Effector memory CD4-positive, alpha-beta T cell (primary cell): ENCODE measurements around the gene ZNF697.
A peak's percentile ranks its signal among the peaks of the same experiment; 100 is the strongest.
"Not testable (repeated sequence)": the region's sequence is repeated elsewhere in the genome, so short reads cannot be mapped to it uniquely, and the experiment has no call there.

ENCODE experiments used
- DNase-seq, 3 donors: peaks; one replicate each; pipeline ENCODE4 v3.0.0-alpha.2; 2020
- H3K27ac ChIP-seq: 2 replicates; pipeline ENCODE4 v1.7.0; 2013; ENCODE audit warnings: mild to moderate bottlenecking, low read length, moderate library complexity; ENCODE audit not compliant: insufficient read depth, poor library complexity, severe bottlenecking
- H3K27me3 ChIP-seq: replicated peaks from 2 replicates; pipeline ENCODE4 v1.7.0; 2013; ENCODE audit warnings: mild to moderate bottlenecking, low read length; ENCODE audit not compliant: insufficient read depth, control insufficient read depth, poor library complexity, severe bottlenecking
- H3K36me3 ChIP-seq: 2 replicates; pipeline ENCODE4 v1.7.0; 2013; ENCODE audit warnings: mild to moderate bottlenecking, low read length, moderate library complexity; ENCODE audit not compliant: control insufficient read depth, insufficient read depth
- H3K4me1 ChIP-seq: 2 replicates; pipeline ENCODE4 v1.7.0; 2013; ENCODE audit warnings: low read length, mild to moderate bottlenecking; ENCODE audit not compliant: control insufficient read depth, insufficient read depth, poor library complexity, severe bottlenecking
- H3K4me3 ChIP-seq: 2 replicates; pipeline ENCODE4 v1.7.0; 2013; ENCODE audit warnings: low read length, low read depth, mild to moderate bottlenecking; ENCODE audit not compliant: insufficient read depth, poor library complexity, severe bottlenecking
- H3K9me3 ChIP-seq: 2 replicates; pipeline ENCODE4 v1.7.0; 2013; ENCODE audit warnings: mild to moderate bottlenecking, low read length, moderate library complexity; ENCODE audit not compliant: control insufficient read depth

ZNF697 gene

DNA sequence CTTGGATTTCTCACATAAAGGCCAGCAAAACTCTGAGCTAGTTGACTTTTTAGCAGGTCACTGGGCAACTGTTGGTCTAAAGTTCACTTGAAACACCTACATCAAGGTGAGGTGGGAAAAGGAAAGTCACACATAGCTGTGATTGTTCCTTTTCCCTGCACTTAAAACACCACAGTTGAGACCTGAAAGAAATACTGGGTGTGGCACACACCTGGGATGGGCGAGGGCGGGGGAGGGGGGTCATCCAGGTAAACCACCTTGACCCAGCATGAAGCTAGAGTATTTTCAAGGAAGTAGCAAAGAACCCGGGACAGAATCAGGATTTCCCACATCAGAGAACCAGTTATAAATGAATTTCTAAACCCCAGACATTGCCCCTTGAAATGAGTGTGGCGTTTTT is 26.4 kb downstream of the ZNF697 start:
- Histone ChIP-seq H3K4me1 (no peaks in the 10 kb centered on the region), H3K9me3 (no peaks in the 10 kb centered on the region), H3K27me3 (no peaks in the 10 kb centered on the region), H3K4me3 (no peak overlapping the region), H3K36me3 (no peaks in the 10 kb centered on the region), H3K27ac (no peak overlapping the region)
- no peak for DNase-seq

DNA sequence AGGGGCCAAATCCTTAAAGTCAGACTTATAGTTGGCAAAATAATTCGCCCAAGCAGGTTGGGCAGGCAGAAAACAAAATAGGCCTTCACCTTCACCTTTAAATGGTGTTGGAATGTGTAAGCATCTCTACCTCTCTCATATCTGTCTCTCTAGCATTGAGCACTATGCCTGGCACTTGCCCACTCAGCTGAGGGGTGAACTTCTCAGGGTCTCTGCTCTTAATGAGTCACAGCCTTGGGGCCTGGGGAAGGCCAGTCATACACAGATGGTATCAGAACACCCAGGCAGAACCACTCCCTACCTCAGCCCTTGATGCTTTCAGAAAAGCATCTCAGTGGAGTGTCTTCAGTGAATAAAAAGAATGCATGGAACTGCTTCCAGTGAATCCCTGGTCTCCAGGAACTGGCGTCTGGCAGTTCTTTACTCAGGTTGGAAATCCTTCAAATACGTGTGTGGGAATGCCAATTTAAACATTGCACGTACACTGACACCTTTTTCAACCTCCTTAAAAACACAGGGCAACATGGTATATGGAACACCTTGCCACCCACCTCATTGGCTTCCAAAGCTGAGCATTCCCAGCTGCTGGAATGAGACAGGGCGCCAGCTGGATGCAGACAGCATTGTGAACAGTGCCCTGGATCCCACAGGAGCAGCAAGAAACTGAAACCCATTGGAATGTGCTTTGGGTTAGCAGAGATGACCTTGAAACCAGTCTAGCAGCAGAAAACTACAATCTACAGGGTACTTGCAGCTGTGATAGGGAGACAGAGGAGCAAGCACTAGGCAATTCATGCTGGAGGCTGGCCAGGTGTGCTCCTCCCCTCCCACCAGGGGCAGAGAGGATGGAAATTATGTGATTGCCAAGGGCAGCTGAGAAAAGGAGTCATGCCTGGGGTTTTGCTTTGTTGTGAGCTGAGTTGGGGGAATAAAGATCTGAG is 30.0 kb downstream of the ZNF697 start:
- no peaks in the 10 kb centered on the region for H3K4me1 ChIP-seq
- no peaks in the 10 kb centered on the region for H3K9me3 ChIP-seq
- no peak overlapping the region for H3K27ac ChIP-seq
- no peaks in the 10 kb centered on the region for H3K36me3 ChIP-seq
- H3K4me3 ChIP-seq, result no peak overlapping the region
- DNase-seq, result no peak
- H3K27me3 ChIP-seq, result no peaks in the 10 kb centered on the region

GRCh38 chr1:119616748-119617147 is 31.3 kb downstream of the ZNF697 start:
- not testable (repeated sequence) for H3K36me3 ChIP-seq, H3K9me3 ChIP-seq, H3K4me1 ChIP-seq, H3K27me3 ChIP-seq, H3K27ac ChIP-seq, DNase-seq, H3K4me3 ChIP-seq

DNA sequence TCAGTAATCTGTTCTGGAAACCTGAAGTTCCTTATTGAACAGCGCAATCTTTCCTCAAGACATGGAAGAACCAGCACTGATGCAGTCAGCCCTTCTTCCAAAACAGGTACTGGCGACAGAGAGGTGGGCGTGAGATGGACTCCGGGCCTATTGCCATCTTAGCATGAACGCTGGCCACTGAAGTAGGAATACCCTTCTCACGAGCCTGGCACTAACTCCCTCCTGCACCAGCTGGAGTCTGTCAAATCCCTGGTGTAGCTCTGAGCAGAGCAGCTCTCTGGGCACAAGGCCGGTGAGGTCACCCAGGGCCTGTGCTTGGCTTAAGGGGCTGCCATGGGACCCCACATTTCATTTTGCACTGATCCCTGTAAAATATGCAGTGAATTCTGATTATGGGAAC is 33.0 kb downstream of the ZNF697 start:
- H3K9me3 ChIP-seq, H3K4me1 ChIP-seq, H3K4me3 ChIP-seq, H3K27ac ChIP-seq, H3K36me3 ChIP-seq, H3K27me3 ChIP-seq, DNase-seq: not testable (repeated sequence)

DNA sequence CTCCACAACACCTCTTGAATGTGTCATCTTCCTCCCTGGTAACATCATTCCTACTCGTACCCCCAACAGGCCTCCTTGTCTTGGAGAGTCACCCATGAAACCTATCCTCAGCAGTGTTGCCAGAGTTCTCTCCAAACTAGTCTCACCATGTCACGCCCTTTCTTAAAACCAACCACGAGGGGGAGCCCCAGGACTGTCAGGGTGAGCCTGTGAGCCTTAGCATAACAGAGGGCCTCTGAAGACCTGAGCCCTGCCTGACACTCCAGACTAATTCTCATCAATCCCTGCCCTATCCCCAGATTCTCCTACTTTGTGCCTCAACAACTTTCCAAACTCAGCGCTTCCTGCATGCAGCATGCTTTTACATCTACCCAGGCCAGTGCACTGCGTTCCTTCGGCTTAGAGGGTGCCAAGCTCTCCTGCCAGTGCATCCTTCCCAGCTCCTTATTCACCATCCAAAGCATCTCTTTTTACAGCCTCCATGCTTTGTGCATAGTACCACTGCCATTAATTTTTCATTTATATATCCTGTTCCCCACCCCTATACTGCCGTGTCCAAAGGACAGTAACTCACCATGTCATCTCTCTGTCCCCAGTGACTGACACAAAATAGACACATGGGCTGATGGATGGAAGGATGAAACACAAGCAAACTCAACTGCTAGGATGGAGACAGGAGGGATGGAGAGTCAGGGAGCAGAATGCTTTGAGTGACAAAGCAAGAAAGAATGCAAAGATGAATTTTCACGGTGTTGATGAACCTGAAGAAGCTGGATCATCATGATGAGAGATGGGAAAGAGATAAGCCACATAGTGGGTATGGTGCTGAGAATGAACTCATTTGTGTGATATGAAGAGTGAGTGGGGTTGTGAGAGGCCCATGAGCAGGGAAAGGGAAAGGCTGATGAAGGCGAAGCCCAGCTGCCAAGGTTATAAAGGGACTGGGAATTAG is 34.0 kb downstream of the ZNF697 start:
- DNase-seq, result peak in 1 of 3 donors; percentile 1
- no peaks in the 10 kb centered on the region for H3K36me3 ChIP-seq
- H3K9me3 ChIP-seq, result no peaks in the 10 kb centered on the region
- no peaks in the 10 kb centered on the region for H3K27me3 ChIP-seq
- no peak overlapping the region for H3K27ac ChIP-seq
- no peak overlapping the region for H3K4me3 ChIP-seq
- H3K4me1 ChIP-seq, result no peaks in the 10 kb centered on the region

GRCh38 chr1:119611701-119612113 is 36.4 kb downstream of the ZNF697 start:
- no peaks in the 10 kb centered on the region for H3K9me3 ChIP-seq
- H3K27me3 ChIP-seq, result no peaks in the 10 kb centered on the region
- DNase-seq, result peak in 1 of 3 donors; percentile 1
- H3K4me1 ChIP-seq, result no peaks in the 10 kb centered on the region
- H3K36me3 ChIP-seq, result no peaks in the 10 kb centered on the region
- H3K27ac ChIP-seq, result no peak overlapping the region
- no peak overlapping the region for H3K4me3 ChIP-seq

- H3K4me1 ChIP-seq, H3K27ac ChIP-seq, DNase-seq, H3K36me3 ChIP-seq, H3K9me3 ChIP-seq, H3K27me3 ChIP-seq, H3K4me3 ChIP-seq: not testable (repeated sequence)
Measured at GRCh38 chr1:119608816-119609215, 39.2 kb downstream of the ZNF697 start.

DNA sequence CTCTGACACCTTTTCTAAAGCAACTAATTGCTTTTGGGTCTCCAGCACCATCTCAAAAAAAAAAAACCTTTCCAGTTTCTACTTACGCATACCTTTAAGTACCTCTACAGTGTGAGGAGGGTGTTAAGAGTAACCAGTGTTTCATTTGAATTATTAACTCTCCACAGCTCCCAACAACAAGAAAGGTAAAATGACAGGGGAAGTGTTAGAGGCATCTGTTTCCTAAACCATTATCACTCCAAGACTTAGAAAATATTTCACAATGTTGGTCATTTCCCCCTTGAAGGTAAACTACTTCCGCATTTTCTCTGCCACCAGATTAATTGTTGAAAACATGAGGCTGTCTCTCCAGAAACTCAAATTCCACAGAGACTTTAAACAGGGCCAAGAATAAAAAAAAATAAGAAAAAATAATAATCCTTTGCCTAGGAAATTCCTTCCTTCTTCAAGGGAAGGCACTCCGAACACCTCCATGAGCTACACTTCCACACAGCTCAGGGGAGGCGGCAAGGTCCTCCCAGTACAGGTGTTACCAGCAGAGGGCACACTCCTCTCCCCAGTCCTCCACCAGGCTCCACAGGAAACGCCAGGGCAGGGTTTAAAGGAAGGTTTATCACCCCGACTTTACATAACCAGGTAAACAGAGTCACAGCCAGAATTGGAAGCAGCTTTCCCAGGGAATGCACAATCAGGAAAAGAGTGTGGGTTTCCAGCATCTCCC is 40.8 kb downstream of the ZNF697 start:
- H3K36me3 ChIP-seq, H3K9me3 ChIP-seq, H3K27ac ChIP-seq, H3K27me3 ChIP-seq, DNase-seq, H3K4me1 ChIP-seq, H3K4me3 ChIP-seq: not testable (repeated sequence)

DNA sequence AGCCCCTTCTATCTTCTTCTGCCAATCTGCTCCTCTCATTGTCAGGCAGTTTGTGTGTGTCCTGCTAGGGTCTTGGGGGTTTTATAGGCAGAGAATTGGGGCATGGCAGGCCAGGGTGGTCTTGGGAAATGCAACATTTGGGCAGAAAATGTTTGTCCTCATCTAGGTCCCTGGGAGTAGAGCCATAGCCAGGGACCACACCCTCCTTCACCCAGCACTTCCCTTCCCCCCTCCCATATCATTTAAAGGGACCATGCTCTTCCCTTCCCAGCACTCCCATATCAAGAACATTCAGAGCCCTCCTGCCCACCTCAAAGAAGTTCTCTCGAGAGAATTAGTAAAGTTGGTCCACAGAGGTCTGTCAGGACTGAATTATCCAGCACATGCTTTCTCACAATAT is 41.7 kb downstream of the ZNF697 start:
- no peaks in the 10 kb centered on the region for H3K27me3 ChIP-seq
- no peaks in the 10 kb centered on the region for H3K36me3 ChIP-seq
- no peak overlapping the region for H3K4me3 ChIP-seq
- no peak for DNase-seq
- H3K4me1 ChIP-seq, result no peaks in the 10 kb centered on the region
- no peak overlapping the region for H3K27ac ChIP-seq
- no peaks in the 10 kb centered on the region for H3K9me3 ChIP-seq
